NCI-H1417 treated with DMSO at 0.1 percent for 48 hours (cell line): Measurements from ENCODE around the gene CDH22.

Source experiments
- DNase-seq: peaks from one replicate; lab custom pipeline; 2025; lab: John Stamatoyannopoulos, UW

The CDH22 gene

GRCh38 chr20:46308258-46309157 lies at the start of gene CDH22:
Gene CDH22 (minus strand): TSS chr20:46308498. CDS start chr20:46251294, 57,204 bp downstream.
- peak; percentile 51 for DNase-seq

- no peak for DNase-seq
Measured at GRCh38 chr20:46357030-46357514, 48.8 kb upstream of the CDH22 start.

GRCh38 chr20:46356195-46357029 lies 48.1 kb upstream of the CDH22 start:
- no peak for DNase-seq

GRCh38 chr20:46355778-46356177 lies 47.5 kb upstream of the CDH22 start:
- DNase-seq: no peak

GRCh38 chr20:46354920-46355654 lies 46.8 kb upstream of the CDH22 start:
- DNase-seq: no peak

- DNase-seq: no peak
Measured at GRCh38 chr20:46354207-46354555, 45.9 kb upstream of the CDH22 start.

GRCh38 chr20:46353500-46354206 lies 45.4 kb upstream of the CDH22 start:
- no peak for DNase-seq

GRCh38 chr20:46352370-46352938 lies 44.2 kb upstream of the CDH22 start:
- no peak for DNase-seq

- DNase-seq: no peak
Measured at GRCh38 chr20:46351357-46352058, 43.2 kb upstream of the CDH22 start.

GRCh38 chr20:46350986-46351267 lies 42.6 kb upstream of the CDH22 start:
- DNase-seq: no peak

- DNase-seq: no peak
Measured at GRCh38 chr20:46350201-46350985, 42.1 kb upstream of the CDH22 start.

GRCh38 chr20:46349742-46350056 lies 41.4 kb upstream of the CDH22 start:
- DNase-seq: no peak

- DNase-seq: no peak
Measured at GRCh38 chr20:46349035-46349741, 40.9 kb upstream of the CDH22 start.

GRCh38 chr20:46347841-46348803 lies 39.8 kb upstream of the CDH22 start:
- peak; percentile 54 for DNase-seq

- no peak for DNase-seq
Measured at GRCh38 chr20:46346770-46347169, 38.5 kb upstream of the CDH22 start.

- no peak for DNase-seq
Measured at GRCh38 chr20:46344488-46345162, 36.3 kb upstream of the CDH22 start.

GRCh38 chr20:46343975-46344357 lies 35.7 kb upstream of the CDH22 start:
- DNase-seq: no peak
